Measurements from ENCODE around the gene FOXP1.

Gene FOXP1

DNA sequence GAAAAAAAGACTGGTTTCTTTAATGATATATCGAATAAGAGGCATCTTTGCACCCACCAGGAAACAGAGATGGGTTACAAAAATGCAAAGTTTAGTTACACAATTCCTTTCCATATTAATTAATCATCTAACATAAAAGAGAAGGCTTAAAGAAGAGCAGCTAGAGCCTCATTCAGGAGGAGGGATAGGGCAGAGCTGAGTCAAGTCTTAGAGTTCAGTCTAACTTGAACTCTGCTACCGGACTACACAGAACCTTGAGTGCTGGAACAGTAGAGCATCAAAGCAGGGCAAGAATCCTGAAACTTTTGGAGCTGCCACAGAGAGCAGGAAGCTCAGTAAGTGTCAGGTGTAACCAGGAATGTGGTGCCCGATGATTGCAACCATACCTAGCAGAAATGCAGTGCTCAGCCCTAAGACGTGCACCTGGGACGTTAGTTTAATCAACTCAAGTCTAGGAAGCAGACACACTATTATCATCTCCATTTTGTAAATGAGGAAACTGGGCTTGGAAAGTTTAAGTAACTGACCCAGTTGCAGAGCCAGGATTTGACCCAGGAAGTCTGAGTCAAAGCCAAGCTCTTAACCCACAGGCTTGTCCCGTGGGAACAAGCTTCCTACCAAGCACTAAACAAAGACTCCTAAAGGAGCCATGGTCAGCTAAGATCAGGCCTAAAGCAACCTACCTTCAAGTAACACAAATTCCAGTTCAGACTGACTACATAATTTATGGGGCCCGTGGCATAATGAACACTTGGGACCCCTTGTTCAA, 187.4 kb downstream of the FOXP1 start:
- Histone ChIP-seq H3K27me3 (ENCODE audit: control insufficient read depth, insufficient read depth, low read length) (no peaks in the 10 kb centered on the region), H3K9me3 (ENCODE audit: control insufficient read depth, insufficient read depth, low read length) (no peaks in the 10 kb centered on the region), H3K9ac (ENCODE audit: low read depth, low read length) (no peak overlapping the region), H3K4me3 (ENCODE audit: low read depth, low read length) (no peak overlapping the region), H3K36me3 (ENCODE audit: control insufficient read depth, insufficient read depth, low read length) (no peaks in the 10 kb centered on the region), H3K4me1 (ENCODE audit: control insufficient read depth, insufficient read depth, low read length) (no peaks in the 10 kb centered on the region)

DNA sequence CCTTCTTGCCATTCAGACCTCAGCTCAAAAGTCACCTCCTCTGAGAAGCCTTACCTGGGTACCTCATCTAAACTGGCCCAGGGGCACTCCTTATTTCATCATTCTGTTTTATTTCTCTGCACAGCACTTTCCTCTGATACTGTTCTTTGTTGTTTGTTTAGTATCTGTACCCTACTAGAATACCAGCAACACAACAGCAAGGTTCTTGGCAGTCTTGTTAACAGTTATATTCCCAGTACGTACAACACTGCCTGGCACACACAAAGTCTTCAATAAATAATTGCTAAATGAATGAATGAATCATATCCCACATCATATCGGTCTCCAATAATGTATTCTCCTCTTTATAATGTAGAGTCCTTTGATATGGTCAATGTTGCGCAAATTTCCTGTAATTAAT, 188.1 kb downstream of the FOXP1 start:
- Histone ChIP-seq H3K4me1 (ENCODE audit: control insufficient read depth, insufficient read depth, low read length) (peaks cover 3% of the 10 kb centered on the region), H3K27me3 (ENCODE audit: control insufficient read depth, insufficient read depth, low read length) (no peaks in the 10 kb centered on the region), H3K9ac (ENCODE audit: low read depth, low read length) (no peak overlapping the region), H3K9me3 (ENCODE audit: control insufficient read depth, insufficient read depth, low read length) (no peaks in the 10 kb centered on the region), H3K4me3 (ENCODE audit: low read depth, low read length) (no peak overlapping the region), H3K36me3 (ENCODE audit: control insufficient read depth, insufficient read depth, low read length) (no peaks in the 10 kb centered on the region)

DNA sequence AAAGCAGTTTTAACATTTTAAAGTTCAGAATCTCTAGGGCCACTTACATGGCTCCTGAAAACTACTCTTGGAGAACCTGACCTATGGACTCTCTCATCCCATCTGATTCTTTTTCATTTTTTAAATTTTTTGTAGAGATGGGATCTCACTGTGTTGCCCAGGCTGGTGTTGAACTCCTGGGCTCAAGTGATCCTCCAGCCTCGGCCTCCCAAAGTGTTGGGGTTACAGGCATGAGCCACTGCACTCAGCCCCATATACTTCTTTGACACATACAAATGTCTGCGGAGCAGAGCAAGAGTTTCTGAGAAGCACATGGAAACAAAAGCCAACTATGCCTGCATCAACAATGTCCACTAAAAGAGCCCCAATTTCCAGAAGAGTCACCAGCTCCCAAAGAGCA, 189.8 kb downstream of the FOXP1 start:
- H3K9me3 ChIP-seq (ENCODE audit: control insufficient read depth, insufficient read depth, low read length): no peaks in the 10 kb centered on the region
- H3K36me3 ChIP-seq (ENCODE audit: control insufficient read depth, insufficient read depth, low read length): no peaks in the 10 kb centered on the region
- H3K27me3 ChIP-seq (ENCODE audit: control insufficient read depth, insufficient read depth, low read length): no peaks in the 10 kb centered on the region
- H3K4me3 ChIP-seq (ENCODE audit: low read depth, low read length): no peak overlapping the region
- H3K4me1 ChIP-seq (ENCODE audit: control insufficient read depth, insufficient read depth, low read length): peaks cover 9% of the 10 kb centered on the region
- no peak overlapping the region for H3K9ac ChIP-seq (ENCODE audit: low read depth, low read length)

DNA sequence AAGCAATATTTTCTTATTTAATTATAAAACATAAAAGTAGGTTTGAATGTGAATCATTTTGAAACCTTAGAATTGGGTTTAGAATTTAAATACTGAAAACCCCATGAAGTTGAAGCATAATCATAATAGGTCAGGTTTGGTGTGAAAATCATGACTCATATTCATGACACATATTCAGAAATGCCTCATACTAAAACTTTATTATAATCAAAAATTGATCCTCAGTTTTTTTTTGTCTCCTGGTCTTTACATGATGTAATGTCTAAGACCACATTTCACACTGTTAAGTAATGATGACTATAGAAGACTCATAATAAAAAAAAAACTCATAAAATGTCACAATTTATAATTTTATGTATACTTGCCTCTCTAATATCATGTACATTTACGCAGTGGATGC, 190.4 kb downstream of the FOXP1 start:
- Histone ChIP-seq H3K36me3 (ENCODE audit: control insufficient read depth, insufficient read depth, low read length) (no peaks in the 10 kb centered on the region), H3K9me3 (ENCODE audit: control insufficient read depth, insufficient read depth, low read length) (no peaks in the 10 kb centered on the region), H3K4me1 (ENCODE audit: control insufficient read depth, insufficient read depth, low read length) (peaks cover 9% of the 10 kb centered on the region), H3K27me3 (ENCODE audit: control insufficient read depth, insufficient read depth, low read length) (no peaks in the 10 kb centered on the region), H3K9ac (ENCODE audit: low read depth, low read length) (no peak overlapping the region), H3K4me3 (ENCODE audit: low read depth, low read length) (no peak overlapping the region)

DNA sequence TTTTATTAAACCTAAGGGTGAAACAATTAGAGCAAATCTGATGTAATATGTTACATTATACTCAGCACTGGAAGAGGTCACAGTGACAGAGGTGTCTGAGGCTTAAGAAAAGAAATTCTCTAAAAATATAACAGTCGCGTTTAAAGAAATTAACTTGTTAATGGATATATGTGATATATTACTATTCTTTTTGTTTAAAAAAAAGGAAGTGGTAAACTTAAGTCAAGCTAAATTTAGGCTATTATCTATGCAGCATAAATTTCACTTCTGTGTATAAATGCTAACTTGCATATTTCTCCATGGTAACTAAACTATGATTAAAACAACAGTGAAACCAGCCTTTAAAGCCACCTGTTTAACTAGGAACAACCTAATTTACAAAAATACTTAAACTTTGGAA, 191.3 kb downstream of the FOXP1 start:
- no peak overlapping the region for H3K9ac ChIP-seq (ENCODE audit: low read depth, low read length)
- H3K4me1 ChIP-seq (ENCODE audit: control insufficient read depth, insufficient read depth, low read length): peaks cover 9% of the 10 kb centered on the region
- H3K27me3 ChIP-seq (ENCODE audit: control insufficient read depth, insufficient read depth, low read length): no peaks in the 10 kb centered on the region
- H3K36me3 ChIP-seq (ENCODE audit: control insufficient read depth, insufficient read depth, low read length): no peaks in the 10 kb centered on the region
- H3K9me3 ChIP-seq (ENCODE audit: control insufficient read depth, insufficient read depth, low read length): no peaks in the 10 kb centered on the region
- H3K4me3 ChIP-seq (ENCODE audit: low read depth, low read length): no peak overlapping the region

DNA sequence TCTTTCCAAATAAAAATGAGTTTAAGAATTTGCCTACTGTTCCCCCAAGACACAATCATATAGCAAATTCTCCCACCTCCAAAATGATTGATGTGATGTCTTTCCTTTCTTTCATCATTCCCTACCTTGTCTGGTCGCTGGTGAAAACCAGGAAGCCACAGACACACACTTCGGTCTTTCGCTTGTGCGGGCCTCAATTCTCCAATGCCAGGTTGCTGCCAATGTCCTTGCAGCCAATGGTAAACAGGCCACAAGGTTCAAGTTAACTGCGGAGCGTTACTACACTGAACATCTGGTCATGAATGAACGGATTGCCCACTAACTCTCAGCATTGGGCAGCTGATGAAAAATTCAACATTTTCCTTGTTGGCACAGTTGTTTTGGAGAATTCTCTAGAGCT, 192.2 kb downstream of the FOXP1 start:
- Histone ChIP-seq H3K36me3 (ENCODE audit: control insufficient read depth, insufficient read depth, low read length) (no peaks in the 10 kb centered on the region), H3K9me3 (ENCODE audit: control insufficient read depth, insufficient read depth, low read length) (no peaks in the 10 kb centered on the region), H3K4me3 (ENCODE audit: low read depth, low read length) (no peak overlapping the region), H3K9ac (ENCODE audit: low read depth, low read length) (no peak overlapping the region), H3K27me3 (ENCODE audit: control insufficient read depth, insufficient read depth, low read length) (no peaks in the 10 kb centered on the region), H3K4me1 (ENCODE audit: control insufficient read depth, insufficient read depth, low read length) (peaks cover 9% of the 10 kb centered on the region)

DNA sequence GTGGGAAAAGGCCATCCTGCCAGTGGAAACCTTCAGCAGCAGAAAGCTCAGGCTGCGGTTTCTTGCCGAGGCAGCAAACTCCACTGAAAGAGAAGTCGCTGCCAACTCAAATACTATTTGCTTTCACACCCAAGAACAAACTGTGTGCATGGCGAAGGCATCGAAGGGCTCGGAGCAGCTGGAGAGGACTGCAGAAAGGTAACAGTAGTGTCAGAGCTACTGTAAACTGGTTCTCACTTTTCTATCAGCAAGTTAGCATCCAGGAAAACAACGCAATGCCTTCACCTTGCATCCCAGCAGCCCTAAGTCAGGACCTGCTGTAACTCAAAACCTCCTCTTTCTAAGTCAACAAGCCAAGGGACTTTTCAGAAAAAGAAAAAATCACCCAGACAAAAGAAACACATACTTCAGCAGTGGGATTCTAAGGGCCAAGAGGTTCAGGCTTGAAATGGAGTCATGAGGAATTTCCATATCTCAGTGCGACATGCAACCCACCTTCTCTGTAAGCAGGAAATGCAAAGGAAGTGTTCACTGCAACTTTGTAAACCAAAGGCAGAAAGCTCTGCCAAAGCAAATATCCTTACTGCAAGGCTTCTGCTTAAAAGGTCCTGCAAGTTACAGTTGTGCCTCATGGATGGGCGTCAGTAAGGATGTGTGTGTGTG, 193.5 kb downstream of the FOXP1 start:
- no peak overlapping the region for H3K4me3 ChIP-seq (ENCODE audit: low read depth, low read length)
- H3K27me3 ChIP-seq (ENCODE audit: control insufficient read depth, insufficient read depth, low read length): no peaks in the 10 kb centered on the region
- H3K9ac ChIP-seq (ENCODE audit: low read depth, low read length): no peak overlapping the region
- peaks cover 14% of the 10 kb centered on the region for H3K4me1 ChIP-seq (ENCODE audit: control insufficient read depth, insufficient read depth, low read length)
- H3K9me3 ChIP-seq (ENCODE audit: control insufficient read depth, insufficient read depth, low read length): no peaks in the 10 kb centered on the region
- no peaks in the 10 kb centered on the region for H3K36me3 ChIP-seq (ENCODE audit: control insufficient read depth, insufficient read depth, low read length)

DNA sequence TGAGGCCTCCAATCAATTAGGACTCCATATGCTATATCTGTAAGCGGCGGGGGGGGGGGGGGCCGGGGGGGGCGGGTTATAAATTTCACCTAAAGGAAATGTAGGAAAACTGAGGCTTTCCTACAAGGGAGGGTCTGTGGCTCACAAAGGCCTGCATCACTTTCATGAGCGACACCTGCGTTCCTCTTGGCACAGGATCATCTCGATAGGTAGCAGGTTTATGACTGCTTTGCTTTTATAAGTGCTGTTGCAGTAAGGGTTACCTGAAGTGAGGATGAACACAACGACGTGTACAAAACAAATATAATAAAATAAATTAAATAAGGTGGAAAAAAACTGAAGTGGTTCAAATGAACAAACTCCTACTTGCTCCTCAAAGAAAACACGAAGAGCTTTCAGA, 194.3 kb downstream of the FOXP1 start:
- H3K9me3 ChIP-seq (ENCODE audit: control insufficient read depth, insufficient read depth, low read length): no peaks in the 10 kb centered on the region
- no peak overlapping the region for H3K4me3 ChIP-seq (ENCODE audit: low read depth, low read length)
- no peak overlapping the region for H3K9ac ChIP-seq (ENCODE audit: low read depth, low read length)
- H3K4me1 ChIP-seq (ENCODE audit: control insufficient read depth, insufficient read depth, low read length): peaks cover 22% of the 10 kb centered on the region
- H3K27me3 ChIP-seq (ENCODE audit: control insufficient read depth, insufficient read depth, low read length): no peaks in the 10 kb centered on the region
- H3K36me3 ChIP-seq (ENCODE audit: control insufficient read depth, insufficient read depth, low read length): no peaks in the 10 kb centered on the region

DNA sequence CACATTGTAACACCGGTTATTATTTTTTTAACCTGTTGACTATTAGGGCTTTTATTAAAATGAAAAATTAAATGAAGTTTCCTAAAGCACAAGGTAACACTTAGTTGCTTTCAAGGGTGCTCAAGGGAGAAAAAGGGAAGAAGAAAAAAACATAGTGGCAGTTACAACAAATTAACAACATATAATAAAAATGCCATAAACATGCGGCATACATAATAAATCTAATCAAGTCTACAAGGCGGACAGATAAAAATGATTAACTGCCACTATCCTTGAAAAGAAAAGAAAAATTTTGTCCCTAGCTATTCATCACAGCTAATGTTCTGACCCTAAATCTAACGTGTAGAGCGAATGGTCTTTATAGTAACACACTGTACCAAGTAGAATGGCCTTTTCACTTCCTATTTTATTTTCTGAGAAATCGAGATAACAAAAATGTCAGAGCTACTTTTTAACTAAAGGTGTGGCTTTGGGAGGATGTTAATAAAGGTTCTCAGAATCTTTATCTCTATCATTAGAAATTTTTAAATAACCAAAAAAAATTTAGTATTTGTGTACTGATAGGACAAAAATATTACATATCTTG, 194.9 kb downstream of the FOXP1 start:
- H3K4me1 ChIP-seq (ENCODE audit: control insufficient read depth, insufficient read depth, low read length): peaks cover 23% of the 10 kb centered on the region
- no peak overlapping the region for H3K9ac ChIP-seq (ENCODE audit: low read depth, low read length)
- no peaks in the 10 kb centered on the region for H3K9me3 ChIP-seq (ENCODE audit: control insufficient read depth, insufficient read depth, low read length)
- no peak overlapping the region for H3K4me3 ChIP-seq (ENCODE audit: low read depth, low read length)
- no peaks in the 10 kb centered on the region for H3K36me3 ChIP-seq (ENCODE audit: control insufficient read depth, insufficient read depth, low read length)
- H3K27me3 ChIP-seq (ENCODE audit: control insufficient read depth, insufficient read depth, low read length): no peaks in the 10 kb centered on the region

DNA sequence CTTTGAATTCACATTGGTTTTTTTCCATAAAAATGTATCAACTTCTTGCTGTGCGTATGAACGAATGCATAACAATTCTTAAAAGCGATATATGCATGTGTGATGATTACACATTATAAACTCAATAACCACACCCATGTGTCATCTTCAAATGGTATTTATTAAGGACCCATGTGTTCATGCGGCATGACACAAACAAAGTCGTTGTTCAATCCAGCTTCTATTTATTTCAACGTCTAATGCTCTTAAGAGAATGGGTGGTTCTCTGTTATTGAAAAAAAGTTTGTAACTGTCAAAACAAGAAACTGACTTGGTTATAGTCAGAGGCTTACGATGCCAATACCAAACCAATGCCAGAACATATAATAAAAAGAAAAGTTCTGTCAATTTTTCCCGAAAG, 195.9 kb downstream of the FOXP1 start:
- no peak overlapping the region for H3K9ac ChIP-seq (ENCODE audit: low read depth, low read length)
- no peak overlapping the region for H3K4me3 ChIP-seq (ENCODE audit: low read depth, low read length)
- no peaks in the 10 kb centered on the region for H3K27me3 ChIP-seq (ENCODE audit: control insufficient read depth, insufficient read depth, low read length)
- H3K9me3 ChIP-seq (ENCODE audit: control insufficient read depth, insufficient read depth, low read length): no peaks in the 10 kb centered on the region
- H3K4me1 ChIP-seq (ENCODE audit: control insufficient read depth, insufficient read depth, low read length): peaks cover 23% of the 10 kb centered on the region
- no peaks in the 10 kb centered on the region for H3K36me3 ChIP-seq (ENCODE audit: control insufficient read depth, insufficient read depth, low read length)

DNA sequence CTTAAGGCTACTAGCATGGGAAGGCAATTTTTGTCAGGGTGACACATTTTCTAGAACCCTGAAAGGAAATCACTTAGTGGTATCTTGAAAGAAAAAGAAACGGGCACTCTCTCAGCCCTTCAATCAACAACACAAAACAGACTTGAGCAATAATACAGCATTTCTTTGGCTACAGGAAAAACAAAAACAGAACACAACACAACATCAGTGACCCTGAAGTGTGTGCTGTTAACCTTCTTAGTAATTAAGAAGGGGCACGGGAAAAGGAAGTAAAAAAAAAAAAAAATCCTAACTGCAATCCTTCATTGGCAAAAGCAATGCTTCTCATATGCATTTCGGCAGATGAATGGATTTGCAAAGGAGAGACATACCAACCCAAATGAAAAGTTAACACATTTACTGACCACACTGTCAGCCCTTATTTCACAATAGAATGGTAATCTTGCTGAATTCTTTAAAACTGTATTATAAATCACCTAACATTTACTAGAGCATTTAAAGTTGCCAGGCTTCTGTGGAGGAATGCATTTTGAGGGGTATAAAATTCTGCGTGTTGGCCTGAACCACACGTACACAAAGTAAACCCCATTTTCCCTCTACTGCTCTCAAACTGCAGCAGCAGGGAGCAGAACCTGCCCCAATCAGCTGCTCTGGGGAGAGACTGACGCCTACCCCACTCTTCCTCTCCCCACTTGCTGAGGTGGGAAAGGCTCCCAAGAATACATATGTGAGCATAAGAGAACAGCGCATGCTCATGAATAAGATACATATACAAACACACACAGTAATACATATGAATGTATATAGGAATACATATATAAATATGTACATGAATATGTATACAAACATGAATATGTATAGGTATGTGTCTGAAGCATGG, 198.5 kb downstream of the FOXP1 start:
- H3K4me1 ChIP-seq (ENCODE audit: control insufficient read depth, insufficient read depth, low read length): peaks cover 17% of the 10 kb centered on the region
- H3K4me3 ChIP-seq (ENCODE audit: low read depth, low read length): no peak overlapping the region
- H3K9me3 ChIP-seq (ENCODE audit: control insufficient read depth, insufficient read depth, low read length): no peaks in the 10 kb centered on the region
- H3K36me3 ChIP-seq (ENCODE audit: control insufficient read depth, insufficient read depth, low read length): no peaks in the 10 kb centered on the region
- H3K9ac ChIP-seq (ENCODE audit: low read depth, low read length): no peak overlapping the region
- H3K27me3 ChIP-seq (ENCODE audit: control insufficient read depth, insufficient read depth, low read length): no peaks in the 10 kb centered on the region

Measured in iPS-15b (cell line).